CD4-positive, alpha-beta T cell (primary cell): ENCODE measurements around the gene KIF25. TPM values are rescaled to one million over a fixed set of nuclear protein-coding genes. Genes with fewer than 3 reads are reported as not detected.

Experiments
- ATAC-seq: fragments of 200-7000 bp; cut with Tn5 transposase; one replicate; pipeline ENCODE4 v1.10.0; 2022; ENCODE audit warnings: mild to moderate bottlenecking; ENCODE audit not compliant: poor library complexity
- CTCF ChIA-PET: fragments of 350-600 bp; sonication (Branson Sonifier 250); formaldehyde crosslinking; loops from one replicate; lab custom pipeline; 2021; ENCODE audit warnings: antibody characterized with exemption, inconsistent platforms; lab: Charles Lee
- POLR2A ChIA-PET: fragments of 350-600 bp; sonication (Branson Sonifier 250); formaldehyde crosslinking; loops from one replicate; lab custom pipeline; 2021; ENCODE audit warnings: antibody characterized with exemption, inconsistent platforms; lab: Charles Lee
- DNase-seq, 14 experiments: peaks; one replicate each; pipeline ENCODE4 v3.0.0-alpha.2; 2013 to 2020; ENCODE audit warnings: mixed read lengths in 2 of 14
- H3K27ac ChIP-seq, 2 donors: one replicate each; pipeline versions ENCODE4 v1.5.1 to v1.7.0; 2013; ENCODE audit warnings: low read length in 2 of 2, low read depth in 1 of 2, mild to moderate bottlenecking in 1 of 2
- H3K27me3 ChIP-seq, 2 experiments: 1 replicate in 1 of 2; 2 replicates in 1 of 2; pipeline versions ENCODE4 v1.6.1 to v1.7.0; 2013; ENCODE audit warnings: low read length in 2 of 2, control low read depth in 1 of 2, mild to moderate bottlenecking in 1 of 2, moderate library complexity in 1 of 2; ENCODE audit not compliant: insufficient read depth in 2 of 2, control insufficient read depth in 1 of 2
- H3K36me3 ChIP-seq: one replicate; pipeline ENCODE4 v1.6.1; 2013; ENCODE audit warnings: low read length, control low read depth; ENCODE audit not compliant: insufficient read depth
- H3K4me1 ChIP-seq: one replicate; pipeline ENCODE4 v1.6.1; 2013; ENCODE audit warnings: low read length, control low read depth; ENCODE audit not compliant: insufficient read depth
- H3K4me3 ChIP-seq: one replicate; pipeline ENCODE4 v1.5.1; 2013; ENCODE audit warnings: mild to moderate bottlenecking, low read length, moderate library complexity
- H3K9me3 ChIP-seq, 2 experiments: 1 replicate in 1 of 2; 2 replicates in 1 of 2; pipeline versions ENCODE4 v1.6.1 to v1.7.0; 2013; ENCODE audit warnings: low read length in 2 of 2, mild to moderate bottlenecking in 2 of 2, control low read depth in 1 of 2, moderate library complexity in 1 of 2; ENCODE audit not compliant: control insufficient read depth in 1 of 2, insufficient read depth in 1 of 2
- H3K27ac Mint-ChIP-seq: one replicate; pipeline ENCODE4 v1.8.0; 2020; ENCODE audit warnings: mixed read lengths
- H3K27me3 Mint-ChIP-seq: one replicate; pipeline ENCODE4 v1.8.0; 2021; ENCODE audit warnings: mixed read lengths
- H3K36me3 Mint-ChIP-seq: one replicate; pipeline ENCODE4 v1.8.0; 2021; ENCODE audit warnings: low read depth, mixed read lengths
- H3K4me1 Mint-ChIP-seq: one replicate; pipeline ENCODE4 v1.8.0; 2021; ENCODE audit warnings: low read depth, mixed read lengths
- H3K4me3 Mint-ChIP-seq: one replicate; pipeline ENCODE4 v1.8.0; 2020; ENCODE audit warnings: mild to moderate bottlenecking, mixed read lengths
- H3K9me3 Mint-ChIP-seq: one replicate; pipeline ENCODE4 v1.8.0; 2020; ENCODE audit warnings: mixed read lengths
- intact Hi-C, 2 experiments: fragments of 100-400 bp; cut with DNase I in 1 of 2; cut with micrococcal nuclease in 1 of 2; formaldehyde crosslinking; loops; one replicate each; pipeline versions ENCODE4 v1.15.1 to v1.9.0; 2023 to 2025; cut with DNase I, micrococcal nuclease
- total RNA-seq, 174 experiments: library from RNA in 2 of 174; stranded (reverse) in 2 of 174; gene quantifications; one replicate each; pipeline ENCODE4 v1.2.3 and lab custom pipeline; 2021 to 2026
- TF ChIP-seq, protein P1 (sequence below): fragments of 200-600 bp; IDR thresholded peaks from one replicate; pipeline ENCODE4 v1.8.0; 2022; ENCODE audit warnings: antibody characterized with exemption, mild to moderate bottlenecking

Gene KIF25
- total RNA-seq, 2 experiments from 2014 or later = not detected

DNA sequence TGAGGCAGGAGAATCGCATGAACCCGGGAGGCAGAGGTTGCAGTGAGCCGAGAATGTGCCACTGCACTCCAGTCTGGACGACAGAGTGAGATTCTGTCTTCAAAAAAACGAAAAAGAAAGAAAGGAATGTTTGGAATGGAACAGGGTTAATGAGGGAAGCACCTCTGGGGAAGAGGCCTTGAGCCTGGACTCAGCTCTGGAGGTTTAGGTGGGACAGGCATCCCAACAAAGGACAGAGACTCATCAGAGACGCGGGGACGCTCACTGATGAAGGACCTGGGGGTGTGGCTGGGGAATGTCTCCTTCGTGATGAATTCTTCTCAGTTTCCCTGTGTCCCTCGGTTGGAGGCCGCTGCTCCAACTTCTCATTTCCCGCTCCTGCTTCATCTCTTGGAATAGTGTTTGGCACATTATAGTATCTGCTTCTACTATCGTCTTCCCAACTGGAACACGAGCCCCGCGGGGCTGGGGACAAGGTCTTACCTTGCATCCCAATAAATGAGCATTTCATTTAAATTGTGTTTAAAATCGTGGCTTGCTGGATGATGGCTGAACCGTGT is 27.6 kb downstream of the KIF25 start:
- POLR2A ChIA-PET = no interaction called here
- Mint-ChIP-seq H3K36me3 (no peaks in the 10 kb centered on the region), H3K9me3 (no peaks in the 10 kb centered on the region), H3K27me3 (peaks cover 4% of the 10 kb centered on the region), H3K4me1 (no peaks in the 10 kb centered on the region), H3K27ac (no peak overlapping the region), H3K4me3 (no peak overlapping the region)
- Histone ChIP-seq H3K9me3 (peaks cover 0 to 7% of the 10 kb centered on the region in 2 experiments), H3K4me3 (no peak overlapping the region), H3K27me3 (no peaks in the 10 kb centered on the region), H3K4me1 (no peaks in the 10 kb centered on the region), H3K36me3 (no peaks in the 10 kb centered on the region), H3K27ac (no peak overlapping the region)
- ATAC-seq = no peak
- CTCF ChIA-PET = no interaction called here
- TF ChIP-seq, protein P1, sequence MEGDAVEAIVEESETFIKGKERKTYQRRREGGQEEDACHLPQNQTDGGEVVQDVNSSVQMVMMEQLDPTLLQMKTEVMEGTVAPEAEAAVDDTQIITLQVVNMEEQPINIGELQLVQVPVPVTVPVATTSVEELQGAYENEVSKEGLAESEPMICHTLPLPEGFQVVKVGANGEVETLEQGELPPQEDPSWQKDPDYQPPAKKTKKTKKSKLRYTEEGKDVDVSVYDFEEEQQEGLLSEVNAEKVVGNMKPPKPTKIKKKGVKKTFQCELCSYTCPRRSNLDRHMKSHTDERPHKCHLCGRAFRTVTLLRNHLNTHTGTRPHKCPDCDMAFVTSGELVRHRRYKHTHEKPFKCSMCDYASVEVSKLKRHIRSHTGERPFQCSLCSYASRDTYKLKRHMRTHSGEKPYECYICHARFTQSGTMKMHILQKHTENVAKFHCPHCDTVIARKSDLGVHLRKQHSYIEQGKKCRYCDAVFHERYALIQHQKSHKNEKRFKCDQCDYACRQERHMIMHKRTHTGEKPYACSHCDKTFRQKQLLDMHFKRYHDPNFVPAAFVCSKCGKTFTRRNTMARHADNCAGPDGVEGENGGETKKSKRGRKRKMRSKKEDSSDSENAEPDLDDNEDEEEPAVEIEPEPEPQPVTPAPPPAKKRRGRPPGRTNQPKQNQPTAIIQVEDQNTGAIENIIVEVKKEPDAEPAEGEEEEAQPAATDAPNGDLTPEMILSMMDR = no peak
- no peak for DNase-seq
- intact Hi-C loops = no loop called here

DNA sequence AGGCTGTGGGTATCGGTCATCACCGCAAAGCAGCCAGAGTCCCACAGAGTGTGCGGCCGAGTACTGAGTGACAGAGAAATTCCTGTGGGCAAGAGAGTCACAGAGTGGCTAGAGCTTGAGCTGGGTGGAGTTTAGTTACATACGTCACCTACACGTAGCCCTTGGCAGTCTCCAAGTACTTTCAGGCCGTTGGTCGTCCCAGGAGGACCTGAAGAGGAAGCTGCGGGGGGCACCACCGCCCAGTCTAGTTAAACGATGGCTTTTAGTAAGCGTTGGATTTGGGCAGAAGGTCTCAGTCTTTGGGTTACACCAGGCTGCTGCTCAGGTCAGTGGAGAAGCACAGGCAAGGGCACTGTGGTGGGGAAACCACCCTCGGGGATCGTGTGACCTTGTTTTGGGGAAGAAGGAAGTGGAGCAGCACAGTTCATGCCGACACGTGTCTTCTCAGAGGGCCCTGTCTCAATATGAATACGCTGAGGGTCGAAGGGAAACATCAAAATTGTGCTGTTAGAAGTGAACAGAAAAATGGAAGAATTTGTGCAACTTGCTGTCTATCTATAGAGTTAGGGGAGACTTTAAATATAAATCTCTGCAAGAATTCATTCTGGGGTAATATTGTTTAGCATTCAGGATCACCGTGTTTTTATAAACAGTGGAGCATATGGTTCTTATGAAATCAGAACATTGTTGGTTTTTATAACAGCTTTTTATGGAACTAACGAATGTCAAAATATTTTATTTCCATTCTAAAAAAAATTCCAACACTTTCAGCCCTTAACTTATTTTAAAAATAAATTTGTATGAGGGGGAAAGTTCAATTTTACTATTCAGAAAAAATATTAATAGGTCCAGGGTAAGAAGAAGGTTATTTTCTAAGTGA is 28.6 kb downstream of the KIF25 start:
- no peaks in the 10 kb centered on the region for H3K4me1 Mint-ChIP-seq
- Histone ChIP-seq H3K4me3 (no peak overlapping the region), H3K27me3 (no peaks in the 10 kb centered on the region), H3K4me1 (no peaks in the 10 kb centered on the region), H3K9me3 (peaks cover 0 to 7% of the 10 kb centered on the region in 2 experiments), H3K36me3 (no peaks in the 10 kb centered on the region), H3K27ac (no peak overlapping the region)
- no peaks in the 10 kb centered on the region for H3K9me3 Mint-ChIP-seq
- H3K36me3 Mint-ChIP-seq = no peaks in the 10 kb centered on the region
- peaks cover 10% of the 10 kb centered on the region for H3K27me3 Mint-ChIP-seq
- DNase-seq (no peak), ATAC-seq (no peak)
- H3K27ac Mint-ChIP-seq = no peak overlapping the region
- POLR2A ChIA-PET = no interaction called here
- TF ChIP-seq, protein P1 = no peak
- CTCF ChIA-PET = no interaction called here
- H3K4me3 Mint-ChIP-seq = no peak overlapping the region
- intact Hi-C loops = no loop called here

DNA sequence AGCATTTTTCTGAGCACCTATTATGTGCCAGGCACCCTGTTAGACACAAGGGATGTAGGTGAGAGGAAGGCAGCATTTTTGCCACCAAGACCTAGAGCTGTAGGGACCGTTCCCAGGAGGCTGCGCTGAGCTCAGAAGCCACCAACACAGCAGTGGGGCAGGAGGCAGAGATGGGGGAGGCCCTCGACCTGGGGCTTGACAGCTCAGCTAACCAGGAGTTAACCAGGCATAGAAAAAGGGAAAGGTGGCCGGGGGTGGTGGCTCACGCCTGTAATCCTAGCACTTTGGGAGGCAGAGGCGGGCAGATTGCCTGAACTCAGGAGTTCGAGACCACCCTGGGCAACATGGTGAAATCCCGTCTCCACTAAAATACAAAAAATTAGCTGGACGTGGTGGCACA is 29.5 kb downstream of the KIF25 start:
- Mint-ChIP-seq H3K4me3 (no peak overlapping the region), H3K36me3 (no peaks in the 10 kb centered on the region), H3K27ac (no peak overlapping the region), H3K27me3 (peaks cover 17% of the 10 kb centered on the region), H3K4me1 (no peaks in the 10 kb centered on the region), H3K9me3 (no peaks in the 10 kb centered on the region)
- Histone ChIP-seq H3K4me3 (no peak overlapping the region), H3K9me3 (peaks cover 0 to 7% of the 10 kb centered on the region in 2 experiments), H3K27ac (no peak overlapping the region), H3K27me3 (peaks cover 0 to under 1% of the 10 kb centered on the region in 2 experiments), H3K36me3 (no peaks in the 10 kb centered on the region), H3K4me1 (no peaks in the 10 kb centered on the region)
- ATAC-seq (no peak), DNase-seq (no peak)
- POLR2A ChIA-PET = no interaction called here
- TF ChIP-seq, protein P1 = no peak
- CTCF ChIA-PET = no interaction called here
- intact Hi-C loops = no loop called here
